EH (cell line): ENCODE data around the gene SRGAP2C.
"Not testable (repeated sequence)": the region's sequence is repeated elsewhere in the genome, so short reads cannot be mapped to it uniquely, and the experiment has no call there.

Experiments
- DNase-seq: peaks from one replicate; pipeline ENCODE4 v3.0.0-alpha.2; 2015; ENCODE audit warnings: low read depth

SRGAP2C gene

DNA sequence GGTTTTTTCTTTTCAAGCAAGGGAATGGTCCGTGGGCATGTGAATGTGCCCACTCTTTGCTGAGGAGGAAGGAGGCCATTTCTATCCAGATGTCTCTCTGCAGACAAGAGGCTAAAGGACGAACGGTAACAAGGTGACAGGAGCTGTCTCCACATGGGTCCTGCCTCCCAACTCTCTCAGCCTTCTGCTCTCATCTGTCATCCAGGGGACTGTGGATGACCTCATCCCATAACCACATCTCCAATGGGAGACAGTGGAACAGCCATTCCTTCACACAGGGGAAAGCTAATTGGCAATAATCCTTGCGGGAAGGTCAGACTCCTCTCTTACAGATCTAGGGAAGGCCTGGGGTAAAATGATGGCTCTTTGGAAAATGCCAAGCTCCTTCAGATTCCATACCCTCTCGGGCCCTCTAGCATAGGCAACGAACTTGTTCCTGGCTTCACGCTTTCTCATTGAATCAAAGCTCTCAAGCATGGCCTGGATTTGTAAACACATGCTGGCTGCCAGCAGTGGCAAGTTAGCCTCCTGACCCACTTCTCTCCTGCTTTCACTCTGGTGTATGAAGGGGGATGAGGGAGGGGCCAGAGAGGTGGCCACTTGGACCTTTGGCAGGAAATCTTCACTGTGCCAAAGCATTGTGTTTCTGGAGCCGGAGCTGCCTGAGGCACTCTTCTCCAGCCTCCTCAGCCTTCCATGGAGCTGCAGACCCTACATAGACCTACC is 201.0 kb downstream of the SRGAP2C start:
- DNase-seq: not testable (repeated sequence)

DNA sequence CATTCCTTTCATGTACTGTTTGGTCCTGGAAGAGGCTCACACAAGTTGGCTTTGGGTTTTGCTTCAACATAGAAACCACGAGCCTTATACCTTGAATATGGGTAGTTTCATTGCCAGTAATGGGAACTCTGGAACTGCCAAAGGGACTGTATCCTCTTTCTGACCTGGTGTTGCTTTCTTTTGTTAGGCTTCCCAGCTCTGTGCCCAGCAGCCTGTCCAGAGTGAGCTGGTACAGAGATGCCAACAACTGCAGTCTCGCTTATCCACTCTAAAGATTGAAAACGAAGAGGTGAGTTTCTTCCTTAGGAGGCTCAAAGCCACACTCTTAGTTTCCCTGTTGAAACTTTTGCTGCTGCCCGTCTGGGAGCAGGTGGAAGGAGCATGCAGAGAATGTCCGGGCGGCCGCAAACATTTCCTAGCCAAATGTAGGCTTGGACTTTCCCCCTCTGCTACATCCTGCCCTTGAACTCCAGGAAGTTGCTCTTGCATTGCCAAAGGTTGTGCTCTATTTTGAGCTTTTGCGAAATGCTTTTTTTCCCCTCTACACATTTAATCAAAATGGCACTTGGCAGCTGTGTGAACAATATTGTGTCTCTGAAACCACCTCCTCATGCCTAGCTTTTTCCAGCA is 201.7 kb downstream of the SRGAP2C start:
- not testable (repeated sequence) for DNase-seq

DNA sequence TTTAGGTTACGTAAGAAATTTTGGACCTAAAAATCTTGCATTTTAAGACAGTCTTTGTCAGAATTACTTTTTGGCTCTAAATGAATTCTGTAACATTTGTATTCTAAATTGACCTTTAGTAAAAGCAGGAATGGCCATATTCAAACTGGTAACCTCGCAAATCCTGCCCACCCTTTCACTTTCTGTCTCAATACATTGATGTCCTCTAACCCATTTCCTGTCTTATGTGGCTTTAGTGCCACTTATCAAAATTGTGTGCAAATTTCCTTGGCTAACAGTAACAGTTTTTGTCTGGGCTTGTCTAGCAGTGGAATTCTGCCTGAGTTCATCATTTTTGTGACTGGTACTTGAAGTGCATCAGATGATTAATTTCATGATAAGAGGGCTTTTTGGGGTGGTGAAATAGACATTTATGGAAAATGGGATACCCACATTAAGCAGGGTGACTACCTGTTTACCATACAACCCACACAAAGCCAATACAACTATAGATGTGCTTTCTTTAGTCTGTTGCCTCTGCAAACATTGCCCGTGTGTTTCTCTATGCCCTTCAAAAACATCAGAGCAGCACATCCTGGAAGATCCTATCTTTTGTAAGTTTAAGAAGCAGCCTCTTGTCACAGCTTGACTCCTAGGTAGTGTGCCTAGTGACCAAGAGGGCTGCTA is 205.3 kb downstream of the SRGAP2C start:
- DNase-seq: not testable (repeated sequence)

DNA sequence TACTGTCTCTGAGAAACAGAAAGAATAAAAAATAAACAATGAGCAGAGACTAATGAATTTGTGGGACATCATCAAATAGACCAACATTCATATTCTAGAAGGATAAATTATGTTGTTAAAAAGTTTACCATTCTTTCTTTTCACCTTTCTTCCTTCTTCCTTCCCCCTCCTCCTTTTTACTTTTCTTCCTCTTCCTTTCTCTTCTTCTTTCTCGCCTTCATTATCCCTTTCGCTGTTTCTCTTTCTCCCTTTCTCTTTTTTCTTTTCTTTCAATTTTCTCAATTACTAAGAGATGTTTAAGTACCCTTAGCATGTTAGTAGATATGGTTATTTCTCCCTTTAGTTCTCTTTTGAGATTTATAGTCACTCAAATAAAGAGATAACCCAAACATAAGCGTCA is 207.4 kb downstream of the SRGAP2C start:
- not testable (repeated sequence) for DNase-seq

DNA sequence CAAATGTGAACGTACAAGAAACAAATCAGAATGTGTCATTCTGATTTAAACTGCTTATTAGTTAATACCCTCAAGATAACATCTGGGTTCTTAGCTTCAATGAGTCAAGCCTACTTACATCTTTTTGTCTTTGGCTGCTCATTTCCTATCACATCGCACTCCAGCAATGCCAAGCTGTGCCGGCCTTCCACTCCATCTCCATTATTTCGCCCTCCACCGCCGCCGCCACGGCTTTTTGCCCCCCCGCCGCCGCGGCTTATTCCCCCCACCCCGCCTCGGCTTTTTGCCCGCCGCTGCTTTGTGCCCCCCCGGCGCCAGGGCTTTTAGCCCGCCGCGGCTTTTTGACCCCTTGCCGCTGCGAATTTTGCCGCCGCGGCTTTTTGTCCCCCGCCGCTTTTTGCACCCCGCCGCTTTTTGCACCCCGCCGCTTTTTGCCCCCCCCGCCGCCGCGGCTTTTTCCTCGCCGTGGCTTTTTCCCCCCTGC is 211.0 kb downstream of the SRGAP2C start:
- peak; percentile 57 for DNase-seq

DNA sequence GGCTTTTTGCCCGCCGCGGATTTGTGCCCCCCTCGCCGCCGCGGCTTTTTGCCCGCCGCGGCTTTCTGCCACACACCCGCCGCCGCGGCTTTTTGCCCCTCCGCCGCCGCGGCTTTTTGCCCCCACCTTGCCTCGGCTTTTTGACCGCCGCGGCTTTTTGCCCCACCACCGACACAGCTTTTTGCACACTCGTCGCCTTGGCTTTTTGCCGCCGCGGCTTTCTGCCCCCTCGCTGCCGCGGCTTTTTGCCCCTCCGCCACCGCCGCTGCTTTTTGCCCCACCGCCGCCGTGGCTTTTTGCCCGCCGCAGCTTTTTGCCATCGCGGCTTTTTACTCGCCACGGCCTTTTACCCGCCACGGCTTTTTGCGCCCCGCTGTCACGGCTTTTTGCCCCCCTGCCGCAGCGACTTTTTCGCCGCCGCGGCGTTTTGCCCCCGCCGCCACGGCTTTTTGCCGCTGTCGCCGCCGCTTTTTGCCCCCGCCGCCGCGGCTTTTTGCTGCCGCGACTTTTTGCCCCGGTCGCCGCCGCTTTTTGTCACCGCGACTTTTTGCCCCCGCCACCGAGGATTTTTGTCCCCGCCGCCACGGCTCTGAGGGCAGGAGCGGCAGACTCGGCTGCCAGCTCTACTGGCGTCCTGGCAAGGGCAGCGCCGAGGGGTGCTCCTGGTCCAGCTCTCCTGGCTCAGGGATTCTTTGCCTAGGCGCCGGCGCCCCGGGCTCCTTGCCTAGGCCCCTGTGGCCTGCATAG is 211.7 kb downstream of the SRGAP2C start:
- DNase-seq: peak; percentile 12

DNA sequence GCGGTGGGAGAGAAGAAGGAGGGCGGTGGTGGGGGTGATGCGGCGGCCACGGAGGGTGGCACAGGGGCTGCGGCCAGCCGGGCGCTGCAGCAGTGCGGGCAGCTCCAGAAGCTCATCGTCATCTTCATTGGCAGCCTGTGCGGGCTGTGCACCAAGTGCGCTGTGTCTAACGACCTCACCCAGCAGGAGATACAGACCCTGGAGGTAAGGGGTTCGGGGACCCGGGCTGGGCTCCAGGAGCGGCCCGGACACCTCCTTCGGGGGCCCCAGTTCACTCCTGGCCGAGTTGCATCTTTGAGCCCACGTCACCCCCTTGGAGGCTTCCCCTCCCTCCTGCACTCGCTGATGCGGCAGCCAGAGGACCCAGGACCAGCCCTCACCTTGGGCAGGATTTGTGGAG is 212.3 kb downstream of the SRGAP2C start:
- DNase-seq: not testable (repeated sequence)

DNA sequence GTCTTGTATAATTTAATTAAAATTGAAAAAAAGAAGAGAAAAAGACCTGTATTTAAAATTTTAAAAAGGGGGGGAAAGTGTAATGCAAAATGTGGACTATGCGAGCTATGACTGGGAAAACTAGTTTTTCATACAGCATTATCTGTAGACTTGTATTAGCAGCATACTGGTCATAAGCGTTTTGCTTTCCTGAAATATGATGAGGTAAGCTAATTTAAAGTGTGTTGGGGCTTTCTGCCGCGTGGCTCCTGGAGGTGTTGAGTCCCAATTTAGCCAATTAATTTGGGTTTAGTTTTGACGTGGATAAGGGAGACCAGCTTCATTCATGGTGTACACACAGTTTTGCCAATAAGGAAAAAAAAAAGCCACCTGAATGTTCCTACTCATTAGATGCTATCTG is 214.4 kb downstream of the SRGAP2C start:
- DNase-seq: not testable (repeated sequence)

DNA sequence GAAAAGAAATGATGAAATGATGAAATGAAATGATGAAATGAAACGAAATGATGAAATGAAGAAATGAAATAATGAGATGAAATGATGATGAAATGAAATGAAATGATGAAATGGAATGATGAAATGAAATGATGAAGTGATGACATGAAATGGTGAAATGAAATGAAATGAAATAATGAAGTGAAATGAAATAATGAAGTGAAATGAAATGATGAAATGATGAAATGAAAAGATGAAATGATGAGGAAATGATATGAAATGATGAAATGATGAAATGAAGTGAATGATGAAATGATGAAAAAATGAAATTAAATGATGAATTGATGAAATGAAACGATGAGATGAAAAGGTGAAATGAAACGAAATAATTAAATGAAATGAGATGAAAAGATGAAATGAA is 215.3 kb downstream of the SRGAP2C start:
- not testable (repeated sequence) for DNase-seq

DNA sequence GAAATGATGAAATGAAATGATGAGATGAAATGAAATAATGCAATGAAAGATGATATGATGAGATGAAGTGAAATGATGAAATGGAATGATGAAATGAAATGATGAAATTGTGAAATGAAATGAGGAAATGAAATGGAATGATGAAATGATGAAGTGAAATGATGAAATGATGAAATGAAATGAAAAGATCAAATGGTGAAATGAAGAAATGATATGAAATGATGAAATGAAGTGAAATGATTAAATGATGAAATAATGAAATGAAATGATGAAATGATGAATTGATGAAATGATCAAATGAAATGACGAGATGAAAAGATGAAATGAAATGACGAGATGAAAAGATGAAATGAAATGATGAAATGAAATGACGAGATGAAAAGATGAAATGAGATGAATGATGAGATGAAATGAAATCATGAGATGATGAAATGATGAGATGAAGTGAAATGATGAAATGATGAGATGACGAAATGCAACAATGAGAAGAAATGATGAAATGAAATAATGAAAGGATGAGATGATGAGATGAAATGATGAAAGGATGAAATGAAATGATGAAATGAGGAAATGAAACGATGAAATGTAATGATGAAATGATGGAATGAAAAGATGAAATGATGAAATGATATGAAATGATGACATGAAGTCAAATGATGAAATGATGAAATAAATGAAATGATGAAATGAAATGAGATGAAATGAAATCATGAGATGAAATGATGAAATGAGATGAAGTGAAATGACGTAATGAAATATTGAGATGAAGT is 216.0 kb downstream of the SRGAP2C start:
- not testable (repeated sequence) for DNase-seq

DNA sequence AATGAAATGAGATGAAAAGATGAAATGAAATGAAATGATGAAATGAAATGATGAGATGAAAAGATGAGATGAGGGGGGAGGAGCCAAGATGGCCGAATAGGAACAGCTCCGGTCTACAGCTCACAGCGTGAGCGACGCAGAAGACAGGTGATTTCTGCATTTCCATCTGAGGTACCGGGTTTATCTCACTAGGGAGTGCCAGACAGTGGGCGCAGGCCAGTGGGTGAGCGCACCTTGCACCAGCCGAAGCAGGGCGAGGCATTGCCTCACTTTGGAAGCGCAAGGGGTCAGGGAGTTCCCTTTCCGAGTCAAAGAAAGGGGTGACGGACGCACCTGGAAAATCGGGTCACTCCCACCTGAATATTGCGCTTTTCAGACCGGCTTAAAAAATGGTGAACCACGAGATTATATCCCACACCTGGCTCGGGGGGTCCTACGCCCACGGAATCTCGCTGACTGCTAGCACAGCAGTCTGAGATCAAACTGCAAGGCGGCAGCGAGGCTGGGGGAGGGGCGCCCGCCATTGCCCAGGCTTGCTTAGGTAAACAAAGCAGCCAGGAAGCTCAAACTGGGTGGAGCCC is 216.7 kb downstream of the SRGAP2C start:
- not testable (repeated sequence) for DNase-seq

DNA sequence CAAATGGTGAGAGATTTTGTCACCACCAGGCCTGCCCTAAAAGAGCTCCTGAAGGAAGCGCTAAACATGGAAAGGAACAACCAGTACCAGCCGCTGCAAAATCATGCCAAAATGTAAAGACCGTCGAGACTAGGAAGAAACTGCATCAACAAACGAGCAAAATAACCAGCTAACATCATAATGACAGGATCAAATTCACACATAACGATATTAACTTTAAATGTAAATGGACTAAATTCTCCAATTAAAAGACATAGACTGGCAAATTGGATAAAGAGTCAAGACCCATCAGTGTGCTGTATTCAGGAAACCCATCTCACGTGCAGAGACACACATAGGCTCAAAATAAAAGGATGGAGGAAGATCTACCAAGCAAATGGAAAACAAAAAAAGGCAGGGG is 218.5 kb downstream of the SRGAP2C start:
- not testable (repeated sequence) for DNase-seq

DNA sequence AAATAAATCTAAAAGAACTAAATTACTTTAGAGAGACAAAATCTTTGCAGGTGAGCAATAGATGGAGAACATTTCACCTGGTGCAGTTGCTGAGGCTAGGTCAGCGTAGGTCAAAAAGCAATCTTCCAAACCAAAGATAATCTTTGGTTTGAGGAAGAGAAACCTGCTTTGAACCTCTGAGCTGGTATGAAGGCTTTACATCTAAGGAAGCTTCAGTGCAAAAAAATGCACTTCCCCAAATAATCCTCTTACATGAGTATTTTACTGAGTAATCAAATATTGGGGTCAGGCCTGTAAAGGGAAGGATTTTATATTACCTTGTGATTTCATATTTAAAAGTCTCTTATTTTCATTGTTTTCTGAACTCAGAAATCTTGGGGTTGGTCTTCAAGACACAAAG is 223.6 kb downstream of the SRGAP2C start:
- no peak for DNase-seq

DNA sequence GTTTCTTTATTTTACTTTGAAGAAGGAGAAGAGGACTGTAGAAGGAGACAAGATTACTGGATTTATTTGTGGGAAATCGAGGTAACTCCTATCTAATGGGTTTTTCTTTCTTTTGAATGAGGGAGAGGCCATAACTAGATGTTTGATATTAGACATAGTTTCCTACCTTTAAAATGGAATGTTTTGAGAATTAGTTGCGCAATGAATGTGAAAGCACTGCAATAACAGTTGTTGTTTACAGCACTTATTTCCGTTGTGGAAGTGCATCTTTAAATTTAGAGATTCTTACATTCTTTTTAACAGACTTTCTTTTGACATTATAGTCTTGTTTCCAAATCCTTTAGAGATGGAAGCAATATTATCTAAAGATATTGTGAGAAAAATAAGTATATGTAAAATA is 229.0 kb downstream of the SRGAP2C start:
- DNase-seq: no peak

DNA sequence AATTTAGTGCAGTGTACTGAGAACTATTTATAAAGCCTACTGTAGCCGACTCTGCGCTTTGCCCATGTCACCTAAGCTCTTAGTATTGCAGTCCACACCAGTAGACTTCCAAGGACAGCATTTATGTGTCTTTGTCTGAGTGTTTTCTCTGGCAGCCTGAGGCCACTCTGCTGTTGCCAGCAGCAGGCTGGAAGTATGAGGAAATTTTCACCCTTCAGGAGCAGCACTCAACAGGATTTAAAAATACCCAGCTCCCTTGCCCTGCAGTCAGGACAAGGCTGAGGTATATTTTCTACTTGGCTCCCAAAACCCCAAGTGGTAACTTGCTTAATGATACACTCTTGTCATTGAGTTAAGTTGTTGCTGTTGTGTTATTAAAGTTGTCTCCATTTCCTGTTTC is 230.1 kb downstream of the SRGAP2C start:
- DNase-seq: peak; percentile 28

DNA sequence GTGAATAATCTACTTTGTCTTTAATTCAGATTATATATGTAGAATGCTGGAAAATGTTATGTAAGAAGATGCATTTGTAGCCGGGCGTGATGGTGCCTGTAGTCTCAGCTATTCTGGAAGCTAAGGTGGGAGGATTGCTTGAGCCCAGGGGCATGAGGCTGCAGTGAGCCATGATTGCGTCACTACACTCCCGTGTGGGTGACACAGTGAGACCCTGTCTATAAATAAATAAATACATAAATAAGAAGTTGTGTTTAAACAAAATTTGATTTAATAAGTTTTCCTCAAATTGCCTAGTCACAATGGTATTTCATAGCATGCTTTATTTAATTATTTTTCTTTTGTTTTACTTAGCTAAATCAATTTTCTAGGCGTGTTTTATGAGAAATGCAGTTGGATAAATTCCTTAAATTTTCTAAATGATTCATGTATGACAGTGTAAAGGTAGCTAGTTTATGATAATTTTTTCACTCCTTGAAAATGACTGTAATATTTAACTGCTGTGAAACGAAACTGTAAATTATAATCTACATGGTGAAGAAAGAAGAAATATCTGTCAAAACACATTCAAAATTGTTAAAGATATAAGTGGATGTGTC is 232.6 kb downstream of the SRGAP2C start:
- DNase-seq: no peak

DNA sequence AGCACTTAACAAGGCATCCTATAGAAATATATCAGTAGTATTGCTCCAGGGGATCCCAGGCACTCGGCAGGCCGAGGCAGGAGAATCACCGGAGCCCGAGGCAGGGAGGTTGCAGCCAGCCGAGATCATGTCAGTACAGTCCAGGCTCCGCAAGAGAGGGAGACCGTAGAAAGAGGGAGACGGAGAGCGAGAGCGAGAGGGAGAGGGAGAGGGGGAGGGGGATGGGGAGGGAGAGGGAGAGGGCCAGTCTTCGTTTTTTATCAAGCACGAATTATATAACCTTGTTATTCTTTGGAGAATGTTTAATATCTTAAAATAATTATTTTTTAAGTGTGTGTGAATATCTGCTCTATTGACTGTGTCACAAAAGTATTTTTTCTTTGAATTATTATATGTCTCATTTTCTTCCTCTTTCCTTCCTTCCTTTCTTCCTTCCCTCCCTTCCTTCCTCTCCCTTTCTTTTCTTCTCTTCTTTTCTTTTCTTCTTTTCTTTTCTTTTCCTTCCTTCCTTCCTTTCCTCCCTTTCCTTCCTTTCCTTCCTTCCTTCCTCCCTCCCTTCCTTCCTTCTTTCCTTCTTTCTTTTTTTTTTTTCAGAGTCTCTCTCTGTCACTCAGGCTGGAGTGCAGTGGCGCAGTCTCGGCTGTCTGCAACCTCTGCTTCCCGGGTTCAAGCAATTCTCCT is 233.7 kb downstream of the SRGAP2C start:
- DNase-seq: no peak

DNA sequence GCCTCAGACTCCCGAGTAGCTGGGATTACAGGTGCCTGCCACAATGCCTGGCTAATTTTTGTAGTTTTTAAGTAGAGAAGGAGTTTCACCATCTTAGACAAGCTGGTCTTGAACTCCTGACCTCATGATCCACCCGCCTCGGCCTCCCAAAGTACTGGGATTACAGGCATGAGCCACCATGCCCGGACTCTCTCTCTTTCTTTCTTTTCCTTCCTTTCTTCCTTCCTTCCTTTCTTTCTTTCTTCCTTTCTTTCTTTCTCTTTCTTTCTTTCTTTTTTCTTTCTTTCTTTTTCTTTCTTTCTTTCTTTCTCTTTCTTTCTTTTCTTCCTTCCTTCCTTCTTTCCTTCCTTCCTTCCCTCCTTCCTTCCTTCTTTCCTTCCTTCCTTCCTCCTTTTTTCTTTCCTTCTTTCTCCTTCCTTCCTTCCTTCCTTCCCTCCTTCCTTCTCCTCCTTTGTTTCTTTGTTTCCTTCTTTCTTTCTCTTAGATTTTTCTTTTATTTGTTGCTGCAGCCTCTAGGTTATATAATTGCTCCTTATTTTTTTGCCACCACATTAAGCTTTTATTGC is 234.4 kb downstream of the SRGAP2C start:
- DNase-seq: not testable (repeated sequence)

DNA sequence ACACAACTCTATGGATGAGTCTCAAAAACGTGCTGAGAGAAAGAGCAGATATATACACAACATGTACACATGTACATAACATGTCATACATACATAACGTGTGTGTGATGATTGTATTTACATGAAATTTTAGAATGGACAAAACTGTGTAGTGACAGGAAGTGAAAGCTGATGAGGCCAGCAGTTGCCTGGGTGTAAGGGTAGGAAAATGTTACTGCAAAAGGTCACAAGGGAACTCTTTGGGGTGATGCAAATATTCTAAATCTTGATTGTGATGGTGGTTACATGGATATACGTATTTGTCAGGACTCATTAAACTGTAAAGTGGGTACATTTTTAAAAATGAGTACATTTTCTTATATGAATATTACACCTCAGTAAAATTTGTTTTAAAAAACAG is 236.7 kb downstream of the SRGAP2C start:
- DNase-seq: not testable (repeated sequence)

DNA sequence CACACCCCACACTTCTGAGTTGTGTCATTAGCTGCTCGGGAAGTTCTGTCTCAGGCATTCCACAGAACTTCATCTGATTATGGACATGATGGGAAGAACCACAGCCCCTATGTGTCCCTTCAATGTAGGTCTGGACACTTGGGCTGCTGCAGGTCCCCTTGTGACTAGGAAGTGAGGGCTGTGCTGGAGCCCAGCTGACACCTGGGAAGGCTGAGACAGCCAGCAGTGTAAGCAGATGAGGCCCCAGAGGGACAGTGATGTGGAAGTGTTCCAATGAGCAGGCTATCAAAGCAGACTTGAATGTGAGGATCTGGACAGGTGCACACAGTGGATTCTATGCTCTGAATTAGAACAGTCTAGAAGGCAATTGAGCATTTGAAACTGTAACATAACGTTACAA is 239.2 kb downstream of the SRGAP2C start:
- not testable (repeated sequence) for DNase-seq
